HG02588 (cell line): ENCODE measurements around the gene FGF5.

ENCODE experiments used
- ATAC-seq: cut with Tn5 transposase; IDR thresholded peaks from one replicate; pipeline ENCODE4 v1.9.1; 2021; ENCODE audit warnings: mild to moderate bottlenecking, moderate library complexity; ENCODE audit not compliant: unreplicated experiment

The FGF5 gene

DNA sequence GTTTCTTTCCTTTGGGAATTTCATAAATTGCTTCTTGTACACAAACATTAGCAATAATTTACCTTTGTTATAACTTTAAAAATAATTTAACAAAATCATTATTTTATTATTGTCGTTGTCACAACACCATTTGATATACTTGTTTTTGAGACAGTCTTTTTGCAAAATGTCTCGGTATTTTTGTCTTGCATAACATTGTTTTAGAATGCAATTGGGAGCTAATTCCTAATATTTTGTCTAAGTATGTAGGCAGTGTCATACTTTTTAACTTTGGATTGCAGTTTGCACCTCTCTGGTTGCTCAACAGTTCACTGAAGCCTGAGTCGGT lies 68.7 kb downstream of the FGF5 start:
- ATAC-seq: no peak

GRCh38 chr4:80335554-80336358 lies 69.3 kb downstream of the FGF5 start, which contains the start of gene CFAP299:
TSS of gene CFAP299 (plus strand) at chr4:80335730.
- ATAC-seq: peak; percentile 98

DNA sequence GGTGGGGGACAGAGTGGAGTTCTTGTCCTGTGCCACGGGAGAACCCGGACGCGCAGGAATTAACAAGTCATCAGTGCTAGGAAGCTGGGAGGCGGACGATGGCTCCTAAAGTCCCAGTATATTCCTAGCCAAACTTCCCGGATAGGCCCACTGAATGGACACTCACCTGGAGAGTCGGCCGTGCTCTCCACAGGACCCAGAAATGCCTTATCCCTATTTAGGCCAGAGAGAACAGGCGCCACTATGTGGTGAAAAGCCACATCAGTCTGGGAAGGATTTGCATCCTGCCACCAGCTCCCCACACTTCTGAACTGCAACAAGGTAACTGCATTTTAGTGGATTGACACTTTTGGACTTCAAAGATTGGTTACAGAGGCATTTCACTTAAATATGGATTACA lies 70.1 kb downstream of the FGF5 start:
- no peak for ATAC-seq

DNA sequence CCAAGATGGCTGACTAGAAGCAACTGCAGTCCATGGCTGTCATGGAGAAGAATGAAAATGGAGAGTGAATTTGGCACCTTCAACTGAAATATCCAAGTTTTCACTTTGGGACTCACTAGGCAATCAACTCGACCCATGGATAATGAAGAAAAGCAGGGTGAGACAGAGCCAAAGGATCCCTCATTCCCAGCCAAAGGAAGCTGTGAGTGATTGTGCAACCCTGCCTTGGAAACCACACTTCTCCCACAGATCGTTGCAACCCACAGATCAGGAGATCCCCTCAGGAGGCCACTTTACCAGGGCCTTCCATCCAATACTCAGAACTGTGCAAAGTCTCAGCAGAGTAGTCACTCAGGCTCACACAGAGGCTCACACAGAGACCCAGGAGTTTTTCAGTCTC lies 73.6 kb downstream of the FGF5 start:
- ATAC-seq: no peak
